ENCODE measurements around the gene GFOD1. TPM values are rescaled to one million over a fixed set of nuclear protein-coding genes. Genes with fewer than 3 reads are reported as not detected.

GFOD1 gene
- total and polyA plus RNA-seq, 4 donors = 2.6 to 16.8 (median 5.0) TPM

DNA sequence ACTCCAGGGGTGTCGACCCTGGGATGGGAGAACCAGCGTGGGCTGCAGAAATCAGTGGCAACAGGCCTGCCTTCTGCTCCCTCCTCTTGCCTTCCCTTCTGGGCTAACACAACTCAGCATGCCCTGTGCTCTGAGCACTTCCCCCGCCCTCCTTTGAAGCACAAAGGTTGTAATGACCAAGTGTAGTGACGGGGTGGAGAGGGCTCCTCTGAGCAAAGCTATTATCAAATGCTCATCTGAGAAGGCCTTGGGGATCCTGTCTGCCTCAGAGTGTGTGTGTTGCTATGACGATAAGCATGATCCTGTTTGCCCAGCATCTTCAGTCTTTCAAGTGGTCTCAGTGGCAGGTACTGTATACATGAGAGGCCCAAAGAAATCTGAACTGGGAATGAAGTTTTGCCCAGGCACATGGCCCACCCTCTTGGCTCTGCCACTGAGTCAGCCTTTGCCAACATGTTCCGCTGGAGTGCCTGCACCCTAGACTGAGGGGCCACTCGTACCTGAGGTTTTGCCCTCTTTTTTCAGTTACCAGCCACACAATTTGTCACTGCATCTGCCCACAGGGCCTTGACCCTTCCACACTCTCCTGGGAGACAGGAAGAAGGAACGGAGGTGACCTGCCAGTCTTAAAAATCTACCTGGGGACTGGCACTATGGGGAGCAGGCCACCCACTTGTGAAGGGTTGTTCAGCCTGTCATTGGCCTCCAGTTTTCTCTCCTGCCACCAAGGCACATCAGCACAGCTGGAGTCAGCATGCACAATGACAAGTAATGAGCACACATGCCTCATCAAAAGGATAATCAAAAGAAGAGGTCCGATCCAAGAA lies 74.5 kb downstream of the GFOD1 start:
- peak overlapping the region; percentile 37 to 51 for H3K27ac ChIP-seq (ENCODE audit: low read depth in 1 of 2, low read length in 2 of 2)
- no peaks in the 10 kb centered on the region for H3K9me3 ChIP-seq (ENCODE audit: control insufficient read depth in 4 of 4, low read length in 3 of 4)
- TF ChIP-seq TAF1 (conservative IDR thresholded peaks at IDR 0.05) = no peak
- peak in 1 of 2 donors; percentile 25 for TF ChIP-seq HNF4A (conservative IDR thresholded peaks at IDR 0.05)
- H3K4me1 ChIP-seq (ENCODE audit: control insufficient read depth in 4 of 4, insufficient read depth in 4 of 4, low read length in 3 of 4) = peaks cover 11 to 72% (median 53%) of the 10 kb centered on the region in 4 donors
- H3K27me3 ChIP-seq (ENCODE audit: control insufficient read depth in 4 of 4, insufficient read depth in 4 of 4, low read length in 3 of 4) = no peaks in the 10 kb centered on the region
- WGBS = 58% methylated on average over 9 of the region's 9 CpGs
- no peaks in the 10 kb centered on the region for H3K36me3 ChIP-seq (ENCODE audit: control insufficient read depth in 4 of 4, insufficient read depth in 3 of 4, low read depth in 1 of 4, low read length in 3 of 4)
- no peak overlapping the region for H3K9ac ChIP-seq (ENCODE audit: low read depth in 1 of 2, low read length in 2 of 2)
- H3K4me3 ChIP-seq (ENCODE audit: low read depth in 1 of 3, low read length in 3 of 3) = no peak overlapping the region
- no peak for DNase-seq (ENCODE audit: low spot score)

DNA sequence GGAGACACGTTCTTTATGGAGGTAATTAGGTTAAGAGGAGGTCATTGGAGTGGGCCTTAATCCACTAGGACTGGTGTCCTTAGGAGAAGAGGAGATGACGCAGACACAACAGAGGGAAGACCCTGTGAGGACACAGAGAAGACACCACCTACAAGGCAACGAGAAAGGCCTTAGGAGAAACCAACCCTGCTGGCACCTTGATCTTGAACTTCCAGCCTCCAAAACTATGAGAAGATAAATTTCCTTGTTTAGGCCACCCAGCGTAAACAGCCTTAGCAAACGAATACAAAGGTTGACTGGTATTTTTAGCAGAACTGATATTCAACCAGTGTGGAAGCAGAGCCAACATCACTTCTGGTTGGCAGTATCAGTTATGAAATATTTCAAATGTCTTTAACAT lies 75.2 kb downstream of the GFOD1 start:
- H3K36me3 ChIP-seq (ENCODE audit: control insufficient read depth in 4 of 4, insufficient read depth in 3 of 4, low read depth in 1 of 4, low read length in 3 of 4) = no peaks in the 10 kb centered on the region
- H3K9ac ChIP-seq (ENCODE audit: low read depth in 1 of 2, low read length in 2 of 2) = no peak overlapping the region

DNA sequence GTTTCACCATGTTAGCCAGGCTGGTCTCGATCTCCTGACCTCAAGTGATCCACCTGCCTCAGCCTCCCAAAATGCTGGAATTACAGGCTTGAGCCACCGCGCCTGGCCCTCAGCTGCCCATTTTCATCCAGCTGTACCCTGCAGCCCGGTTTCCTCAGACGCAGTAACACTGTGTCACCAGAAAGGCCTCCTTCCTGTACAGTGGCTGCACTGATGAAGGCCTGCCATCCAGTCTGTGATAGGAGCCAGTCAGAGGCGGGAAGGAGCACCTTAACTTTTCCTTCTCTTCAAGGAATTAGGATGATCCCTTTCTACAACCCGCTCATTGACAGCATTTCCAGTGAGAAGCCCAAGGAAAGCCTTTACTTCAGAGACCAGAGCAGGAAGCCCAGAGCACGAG lies 75.9 kb downstream of the GFOD1 start:
- H3K27ac ChIP-seq (ENCODE audit: low read depth in 1 of 2, low read length in 2 of 2) = no peak overlapping the region
- WGBS = 95% methylated on average over 8 of the region's 8 CpGs
- DNase-seq (ENCODE audit: low spot score) = no peak

More for the DNA sequence above, 75.2 kb downstream of the GFOD1 start:
- 66% methylated on average over 5 of the region's 5 CpGs for WGBS
- Histone ChIP-seq H3K27ac (ENCODE audit: low read depth in 1 of 2, low read length in 2 of 2) (peak overlapping the region in 1 of 2 donors; percentile 51), H3K9me3 (ENCODE audit: control insufficient read depth in 4 of 4, low read length in 3 of 4) (no peaks in the 10 kb centered on the region), H3K4me1 (ENCODE audit: control insufficient read depth in 4 of 4, insufficient read depth in 4 of 4, low read length in 3 of 4) (peaks cover 10 to 72% (median 54%) of the 10 kb centered on the region in 4 donors), H3K4me3 (ENCODE audit: low read depth in 1 of 3, low read length in 3 of 3) (no peak overlapping the region), H3K27me3 (ENCODE audit: control insufficient read depth in 4 of 4, insufficient read depth in 4 of 4, low read length in 3 of 4) (no peaks in the 10 kb centered on the region)
- DNase-seq (ENCODE audit: low spot score) = no peak
- TF ChIP-seq, protein P1, sequence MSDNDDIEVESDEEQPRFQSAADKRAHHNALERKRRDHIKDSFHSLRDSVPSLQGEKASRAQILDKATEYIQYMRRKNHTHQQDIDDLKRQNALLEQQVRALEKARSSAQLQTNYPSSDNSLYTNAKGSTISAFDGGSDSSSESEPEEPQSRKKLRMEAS (IDR thresholded peaks at IDR 0.05) = no peak
- TF ChIP-seq HNF4G (IDR thresholded peaks at IDR 0.05) = no peak
- no peak for TF ChIP-seq EGR1 (IDR thresholded peaks at IDR 0.05; ENCODE audit: low read depth in 2 of 2)
- TF ChIP-seq GABPA (IDR thresholded peaks at IDR 0.05 in 1 of 2, conservative IDR thresholded peaks at IDR 0.05 in 1 of 2) = no peak
- no peak for TF ChIP-seq RAD21 (IDR thresholded peaks at IDR 0.05)
- TF ChIP-seq SP1 (IDR thresholded peaks at IDR 0.05) = no peak
- TF ChIP-seq, protein P2, sequence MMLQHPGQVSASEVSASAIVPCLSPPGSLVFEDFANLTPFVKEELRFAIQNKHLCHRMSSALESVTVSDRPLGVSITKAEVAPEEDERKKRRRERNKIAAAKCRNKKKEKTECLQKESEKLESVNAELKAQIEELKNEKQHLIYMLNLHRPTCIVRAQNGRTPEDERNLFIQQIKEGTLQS (IDR thresholded peaks at IDR 0.05) = no peak
- TF ChIP-seq RXRA (IDR thresholded peaks at IDR 0.05) = no peak
- TF ChIP-seq, protein P3, sequence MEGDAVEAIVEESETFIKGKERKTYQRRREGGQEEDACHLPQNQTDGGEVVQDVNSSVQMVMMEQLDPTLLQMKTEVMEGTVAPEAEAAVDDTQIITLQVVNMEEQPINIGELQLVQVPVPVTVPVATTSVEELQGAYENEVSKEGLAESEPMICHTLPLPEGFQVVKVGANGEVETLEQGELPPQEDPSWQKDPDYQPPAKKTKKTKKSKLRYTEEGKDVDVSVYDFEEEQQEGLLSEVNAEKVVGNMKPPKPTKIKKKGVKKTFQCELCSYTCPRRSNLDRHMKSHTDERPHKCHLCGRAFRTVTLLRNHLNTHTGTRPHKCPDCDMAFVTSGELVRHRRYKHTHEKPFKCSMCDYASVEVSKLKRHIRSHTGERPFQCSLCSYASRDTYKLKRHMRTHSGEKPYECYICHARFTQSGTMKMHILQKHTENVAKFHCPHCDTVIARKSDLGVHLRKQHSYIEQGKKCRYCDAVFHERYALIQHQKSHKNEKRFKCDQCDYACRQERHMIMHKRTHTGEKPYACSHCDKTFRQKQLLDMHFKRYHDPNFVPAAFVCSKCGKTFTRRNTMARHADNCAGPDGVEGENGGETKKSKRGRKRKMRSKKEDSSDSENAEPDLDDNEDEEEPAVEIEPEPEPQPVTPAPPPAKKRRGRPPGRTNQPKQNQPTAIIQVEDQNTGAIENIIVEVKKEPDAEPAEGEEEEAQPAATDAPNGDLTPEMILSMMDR (IDR thresholded peaks at IDR 0.05; ENCODE audit: low read depth, low read length, missing input control) = no peak
- TF ChIP-seq, protein P4, sequence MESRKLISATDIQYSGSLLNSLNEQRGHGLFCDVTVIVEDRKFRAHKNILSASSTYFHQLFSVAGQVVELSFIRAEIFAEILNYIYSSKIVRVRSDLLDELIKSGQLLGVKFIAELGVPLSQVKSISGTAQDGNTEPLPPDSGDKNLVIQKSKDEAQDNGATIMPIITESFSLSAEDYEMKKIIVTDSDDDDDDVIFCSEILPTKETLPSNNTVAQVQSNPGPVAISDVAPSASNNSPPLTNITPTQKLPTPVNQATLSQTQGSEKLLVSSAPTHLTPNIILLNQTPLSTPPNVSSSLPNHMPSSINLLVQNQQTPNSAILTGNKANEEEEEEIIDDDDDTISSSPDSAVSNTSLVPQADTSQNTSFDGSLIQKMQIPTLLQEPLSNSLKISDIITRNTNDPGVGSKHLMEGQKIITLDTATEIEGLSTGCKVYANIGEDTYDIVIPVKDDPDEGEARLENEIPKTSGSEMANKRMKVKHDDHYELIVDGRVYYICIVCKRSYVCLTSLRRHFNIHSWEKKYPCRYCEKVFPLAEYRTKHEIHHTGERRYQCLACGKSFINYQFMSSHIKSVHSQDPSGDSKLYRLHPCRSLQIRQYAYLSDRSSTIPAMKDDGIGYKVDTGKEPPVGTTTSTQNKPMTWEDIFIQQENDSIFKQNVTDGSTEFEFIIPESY (IDR thresholded peaks at IDR 0.05) = no peak
- TF ChIP-seq HNF4A (conservative IDR thresholded peaks at IDR 0.05) = no peak
- TF ChIP-seq JUND (IDR thresholded peaks at IDR 0.05) = no peak

More for the DNA sequence above, 75.9 kb downstream of the GFOD1 start:
- H3K27me3 ChIP-seq (ENCODE audit: control insufficient read depth in 4 of 4, insufficient read depth in 4 of 4, low read length in 3 of 4) = no peaks in the 10 kb centered on the region
- no peak overlapping the region for H3K9ac ChIP-seq (ENCODE audit: low read depth in 1 of 2, low read length in 2 of 2)
- H3K36me3 ChIP-seq (ENCODE audit: control insufficient read depth in 4 of 4, insufficient read depth in 3 of 4, low read depth in 1 of 4, low read length in 3 of 4) = no peaks in the 10 kb centered on the region
- no peak overlapping the region for H3K4me3 ChIP-seq (ENCODE audit: low read depth in 1 of 3, low read length in 3 of 3)
- no peak for TF ChIP-seq SP1 (IDR thresholded peaks at IDR 0.05)
- TF ChIP-seq, protein P4 (IDR thresholded peaks at IDR 0.05) = no peak
- TF ChIP-seq NR2F2 (IDR thresholded peaks at IDR 0.05) = no peak
- no peak for TF ChIP-seq EGR1 (IDR thresholded peaks at IDR 0.05; ENCODE audit: low read depth in 2 of 2)
- TF ChIP-seq, protein P2 (IDR thresholded peaks at IDR 0.05) = no peak
- TF ChIP-seq, protein P1 (IDR thresholded peaks at IDR 0.05) = no peak
- H3K9me3 ChIP-seq (ENCODE audit: control insufficient read depth in 4 of 4, low read length in 3 of 4) = no peaks in the 10 kb centered on the region
- peaks cover 13 to 76% (median 61%) of the 10 kb centered on the region in 4 donors for H3K4me1 ChIP-seq (ENCODE audit: control insufficient read depth in 4 of 4, insufficient read depth in 4 of 4, low read length in 3 of 4)
